ENCODE results near the gene TAMM41.
"Not testable (repeated sequence)": the region's sequence is repeated elsewhere in the genome, so short reads cannot be mapped to it uniquely, and the experiment has no call there.

Gene TAMM41

GRCh38 chr3:11814663-11815062 is 32.0 kb downstream of the TAMM41 start:
- no peak for DNase-seq (ENCODE audit: low read depth, low spot score)

- DNase-seq (ENCODE audit: low read depth, low spot score): no peak
These were observed 36.4 kb downstream of the TAMM41 start for GRCh38 chr3:11810276-11810675.

GRCh38 chr3:11808231-11808630 is 38.5 kb downstream of the TAMM41 start:
- DNase-seq (ENCODE audit: low read depth, low spot score): no peak

GRCh38 chr3:11807686-11808085 is 39.0 kb downstream of the TAMM41 start:
- DNase-seq (ENCODE audit: low read depth, low spot score): no peak

GRCh38 chr3:11805716-11806115 is 41.0 kb downstream of the TAMM41 start:
- no peak for DNase-seq (ENCODE audit: low read depth, low spot score)

GRCh38 chr3:11803977-11804892 is 42.5 kb downstream of the TAMM41 start:
- DNase-seq (ENCODE audit: low read depth, low spot score): no peak

- DNase-seq (ENCODE audit: low read depth, low spot score): no peak
These were observed 46.9 kb downstream of the TAMM41 start for GRCh38 chr3:11799791-11800190.

- DNase-seq (ENCODE audit: low read depth, low spot score): no peak
These were observed 51.8 kb downstream of the TAMM41 start for GRCh38 chr3:11794927-11795326.

GRCh38 chr3:11791339-11792200 is 55.1 kb downstream of the TAMM41 start:
- no peak for DNase-seq (ENCODE audit: low read depth, low spot score)

- no peak for DNase-seq (ENCODE audit: low read depth, low spot score)
These were observed 57.3 kb downstream of the TAMM41 start for GRCh38 chr3:11789412-11789811.

- no peak for DNase-seq (ENCODE audit: low read depth, low spot score)
These were observed 61.7 kb downstream of the TAMM41 start for GRCh38 chr3:11784971-11785377.

GRCh38 chr3:11780341-11780740 is 66.3 kb downstream of the TAMM41 start:
- DNase-seq (ENCODE audit: low read depth, low spot score): no peak

- DNase-seq (ENCODE audit: low read depth, low spot score): no peak
These were observed 67.1 kb downstream of the TAMM41 start for GRCh38 chr3:11779626-11780025.

GRCh38 chr3:11778248-11778647 is 68.4 kb downstream of the TAMM41 start:
- DNase-seq (ENCODE audit: low read depth, low spot score): no peak

- DNase-seq (ENCODE audit: low read depth, low spot score): no peak
These were observed 70.3 kb downstream of the TAMM41 start for GRCh38 chr3:11776346-11776745.

- DNase-seq (ENCODE audit: low read depth, low spot score): no peak
These were observed 71.2 kb downstream of the TAMM41 start for GRCh38 chr3:11775493-11775892.

GRCh38 chr3:11774296-11774877 is 72.3 kb downstream of the TAMM41 start:
- no peak for DNase-seq (ENCODE audit: low read depth, low spot score)

GRCh38 chr3:11771931-11772330 is 74.8 kb downstream of the TAMM41 start:
- not testable (repeated sequence) for DNase-seq (ENCODE audit: low read depth, low spot score)

- peak; percentile 68 for DNase-seq (ENCODE audit: low read depth, low spot score)
These were observed 76.0 kb downstream of the TAMM41 start for GRCh38 chr3:11770477-11771391.

- DNase-seq (ENCODE audit: low read depth, low spot score): no peak
These were observed 76.8 kb downstream of the TAMM41 start for GRCh38 chr3:11769704-11770476.

Data from activated CD4-positive, CD25-positive, alpha-beta regulatory T cell treated with anti-CD3 and anti-CD28 coated beads, Interleukin-2, amount 50 U/mL, for 16 hours (primary cell).